BJ (cell line): Measurements from ENCODE around the gene RNASET2. TPM values are rescaled to one million over a fixed set of nuclear protein-coding genes. Genes with fewer than 3 reads are reported as not detected.
A peak's percentile ranks its signal among the peaks of the same experiment; 100 is the strongest.

Experiments
- CTCF ChIA-PET: fragments of 350-600 bp; formaldehyde crosslinking; extraction: SDS; loops from one replicate; lab custom pipeline; 2021; ENCODE audit warnings: antibody characterized with exemption, inconsistent platforms; lab: Yijun Ruan, JAX
- POLR2A ChIA-PET: fragments of 300-600 bp; sonication (Branson Sonifier 250); formaldehyde crosslinking; extraction: SDS; loops from one replicate; lab custom pipeline; 2021; ENCODE audit warnings: antibody characterized with exemption; lab: Charles Lee
- DNase-seq: peaks from one replicate; pipeline ENCODE4 v3.0.0-alpha.2; 2011; ENCODE audit warnings: low read depth
- H3K27me3 ChIP-seq: 2 replicates; pipeline ENCODE4 v1.6.0; 2011; ENCODE audit warnings: low read length; ENCODE audit not compliant: control insufficient read depth, insufficient read depth
- H3K36me3 ChIP-seq: 2 replicates; pipeline ENCODE4 v1.5.1; 2011; ENCODE audit warnings: low read length; ENCODE audit not compliant: control insufficient read depth, insufficient read depth
- H3K4me3 ChIP-seq: 2 replicates; pipeline ENCODE4 v1.5.1; 2011; ENCODE audit warnings: low read depth, mild to moderate bottlenecking, control low read depth, low read length
- CTCF ChIP-seq: IDR thresholded peaks from 2 replicates; pipeline ENCODE4 v1.5.1; 2011; ENCODE audit warnings: low read depth, mild to moderate bottlenecking, control low read depth, inconsistent platforms, low read length, moderate library complexity; ENCODE audit not compliant: insufficient read depth
- polyA plus RNA-seq: library from polyadenylated mRNA; depleted of rRNA; stranded (reverse); fragments of >200 nt; gene quantifications from 2 replicates; pipeline ENCODE4 v1.2.3, GENCODE V29; 2011

Gene RNASET2
- polyA plus RNA-seq, 1 experiment: 24.7 TPM

GRCh38 chr6:166996406-166996805 is 40.1 kb upstream of the RNASET2 start:
- Histone ChIP-seq H3K4me3 (no peak overlapping the region), H3K27me3 (no peaks in the 10 kb centered on the region), H3K36me3 (no peaks in the 10 kb centered on the region)
- TF ChIP-seq CTCF: no peak
- ChIA-PET CTCF (no interaction called here), POLR2A (interaction anchor here (0.5 kb wide), 1 partner anchor 25 kb away, joined by 4 read pairs; no protein-coding TSS in a partner anchor)
- no peak for DNase-seq

GRCh38 chr6:166989427-166990032 is 33.2 kb upstream of the RNASET2 start:
- CTCF ChIA-PET: interaction anchor here (0.7 to 5.6 kb wide), 25 partner anchors 8 to 532 kb away, joined by 3 to 60 read pairs (median 4); partner anchors contain the start of genes CEP43 and RNASET2
- Histone ChIP-seq H3K27me3 (no peaks in the 10 kb centered on the region), H3K4me3 (no peak overlapping the region), H3K36me3 (no peaks in the 10 kb centered on the region)
- POLR2A ChIA-PET: no interaction called here
- peak; percentile 60 for TF ChIP-seq CTCF
- no peak for DNase-seq

- Histone ChIP-seq H3K36me3 (no peaks in the 10 kb centered on the region), H3K4me3 (no peak overlapping the region), H3K27me3 (no peaks in the 10 kb centered on the region)
- CTCF ChIA-PET: interaction anchor here (0.8 to 5.6 kb wide), 17 partner anchors 8 to 215 kb away, joined by 3 to 60 read pairs (median 7); partner anchors contain the start of genes CEP43 and RNASET2
- DNase-seq: no peak
- no peak for TF ChIP-seq CTCF
- POLR2A ChIA-PET: no interaction called here
These were observed 32.4 kb upstream of the RNASET2 start for GRCh38 chr6:166988674-166989201.

GRCh38 chr6:166987930-166988329 is 31.6 kb upstream of the RNASET2 start:
- no peak overlapping the region for H3K4me3 ChIP-seq
- H3K27me3 ChIP-seq: no peaks in the 10 kb centered on the region
- H3K36me3 ChIP-seq: no peaks in the 10 kb centered on the region
- TF ChIP-seq CTCF: no peak
- ChIA-PET POLR2A (no interaction called here), CTCF (interaction anchor here (1.0 to 5.6 kb wide), 8 partner anchors 12 to 214 kb away, joined by 3 to 60 read pairs (median 14); partner anchors contain the start of genes CEP43 and RNASET2)
- DNase-seq: no peak

- no peak for DNase-seq
- ChIA-PET CTCF (interaction anchor here (3.7 to 5.6 kb wide), 3 partner anchors 201 to 214 kb away, joined by 16 to 60 read pairs (median 50); no protein-coding TSS in a partner anchor), POLR2A (no interaction called here)
- Histone ChIP-seq H3K27me3 (no peaks in the 10 kb centered on the region), H3K4me3 (no peak overlapping the region), H3K36me3 (no peaks in the 10 kb centered on the region)
- no peak for TF ChIP-seq CTCF
These were observed 31.1 kb upstream of the RNASET2 start for GRCh38 chr6:166987448-166987847.
